Skeletal muscle satellite cell (primary cell): ENCODE results near the gene BCAS3.

Experiments used
- H3K27me3 ChIP-seq: 2 replicates; pipeline ENCODE4 v1.7.0; 2013; ENCODE audit warnings: low read length; ENCODE audit not compliant: control insufficient read depth, insufficient read depth
- H3K36me3 ChIP-seq: 2 replicates; pipeline ENCODE4 v1.7.0; 2013; ENCODE audit warnings: mild to moderate bottlenecking, control low read depth, low read length; ENCODE audit not compliant: insufficient read depth
- H3K4me1 ChIP-seq: 2 replicates; pipeline ENCODE4 v1.7.0; 2013; ENCODE audit warnings: low read length; ENCODE audit not compliant: control insufficient read depth, insufficient read depth
- H3K4me2 ChIP-seq: 2 replicates; pipeline ENCODE4 v1.7.0; 2013; ENCODE audit warnings: mild to moderate bottlenecking, low read length
- H3K4me3 ChIP-seq: 2 replicates; pipeline ENCODE4 v1.7.0; 2013; ENCODE audit warnings: low read length
- H3K9ac ChIP-seq: 2 replicates; pipeline ENCODE4 v1.7.0; 2013; ENCODE audit warnings: mild to moderate bottlenecking, low read depth, low read length, moderate library complexity
- H3K9me3 ChIP-seq: replicated peaks from 2 replicates; pipeline ENCODE4 v1.7.0; 2013; ENCODE audit warnings: mild to moderate bottlenecking, control low read depth, low read length

The BCAS3 gene

DNA sequence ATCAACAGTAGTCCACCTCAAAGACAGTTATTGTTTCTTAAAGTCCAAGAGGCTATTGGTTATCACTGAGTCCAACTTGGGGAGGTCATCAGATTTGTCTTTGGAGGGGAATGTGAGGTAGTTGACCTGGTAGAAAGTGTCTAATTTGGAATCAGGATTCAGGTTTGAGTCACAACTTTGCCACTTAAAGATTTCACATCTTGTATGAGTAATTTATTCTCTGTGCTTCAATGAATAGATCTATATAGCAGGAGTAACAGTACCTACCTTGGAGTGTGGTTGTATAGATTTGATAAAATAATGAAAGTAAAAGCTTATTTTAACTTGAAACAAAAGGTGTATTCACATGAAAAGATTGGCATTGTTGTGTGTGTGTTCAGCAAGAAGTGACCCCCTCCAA, 602.7 kb downstream of the BCAS3 start:
- H3K4me2 ChIP-seq: no peak overlapping the region
- no peaks in the 10 kb centered on the region for H3K27me3 ChIP-seq
- no peaks in the 10 kb centered on the region for H3K9me3 ChIP-seq
- H3K4me1 ChIP-seq: peaks cover 29% of the 10 kb centered on the region
- no peak overlapping the region for H3K4me3 ChIP-seq
- no peak overlapping the region for H3K9ac ChIP-seq
- no peaks in the 10 kb centered on the region for H3K36me3 ChIP-seq

DNA sequence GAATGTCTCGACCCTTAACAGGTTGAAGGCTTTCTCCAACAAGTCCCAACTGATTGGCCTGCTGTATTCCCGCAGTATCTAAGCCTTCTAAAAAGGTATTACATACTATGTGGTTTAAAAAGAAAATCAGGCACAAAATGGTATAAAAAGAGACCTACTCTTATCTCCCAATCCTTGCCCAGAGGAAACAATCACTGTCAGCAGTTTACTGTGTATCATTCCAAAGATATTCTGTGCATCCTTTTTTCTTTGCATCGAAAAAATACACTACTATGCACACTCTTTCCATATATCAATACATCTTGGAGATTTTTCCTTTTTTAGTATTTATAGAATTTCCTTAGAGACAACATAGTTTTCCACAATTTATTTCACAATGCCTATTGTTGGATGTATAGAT, 603.2 kb downstream of the BCAS3 start:
- peaks cover 34% of the 10 kb centered on the region for H3K4me1 ChIP-seq
- H3K36me3 ChIP-seq: no peaks in the 10 kb centered on the region

GRCh38 chr17:61282377-61282776, 604.7 kb downstream of the BCAS3 start:
- Histone ChIP-seq H3K27me3 (no peaks in the 10 kb centered on the region), H3K36me3 (no peaks in the 10 kb centered on the region), H3K4me1 (peaks cover 40% of the 10 kb centered on the region), H3K9me3 (no peaks in the 10 kb centered on the region), H3K4me3 (no peak overlapping the region), H3K9ac (no peak overlapping the region), H3K4me2 (no peak overlapping the region)

More for the DNA sequence above, 603.2 kb downstream of the BCAS3 start:
- no peak overlapping the region for H3K9ac ChIP-seq
- H3K27me3 ChIP-seq: no peaks in the 10 kb centered on the region
- no peaks in the 10 kb centered on the region for H3K9me3 ChIP-seq
- H3K4me3 ChIP-seq: no peak overlapping the region
- no peak overlapping the region for H3K4me2 ChIP-seq

GRCh38 chr17:61283043-61283442, 605.4 kb downstream of the BCAS3 start:
- peaks cover 40% of the 10 kb centered on the region for H3K4me1 ChIP-seq
- H3K36me3 ChIP-seq: no peaks in the 10 kb centered on the region
- H3K27me3 ChIP-seq: no peaks in the 10 kb centered on the region
- H3K9ac ChIP-seq: no peak overlapping the region
- H3K4me3 ChIP-seq: no peak overlapping the region
- no peak overlapping the region for H3K4me2 ChIP-seq
- H3K9me3 ChIP-seq: no peaks in the 10 kb centered on the region

GRCh38 chr17:61284174-61284573, 606.5 kb downstream of the BCAS3 start:
- Histone ChIP-seq H3K9me3 (no peaks in the 10 kb centered on the region), H3K27me3 (no peaks in the 10 kb centered on the region), H3K4me1 (peaks cover 39% of the 10 kb centered on the region), H3K36me3 (no peaks in the 10 kb centered on the region), H3K9ac (peak overlapping the region; percentile 34), H3K4me3 (no peak overlapping the region), H3K4me2 (no peak overlapping the region)

- Histone ChIP-seq H3K36me3 (no peaks in the 10 kb centered on the region), H3K27me3 (no peaks in the 10 kb centered on the region), H3K4me2 (no peak overlapping the region), H3K4me3 (no peak overlapping the region), H3K9me3 (no peaks in the 10 kb centered on the region), H3K4me1 (peaks cover 33% of the 10 kb centered on the region), H3K9ac (peak overlapping the region; percentile 34)
Measured at GRCh38 chr17:61284746-61285145, 607.1 kb downstream of the BCAS3 start.

GRCh38 chr17:61285526-61286320, 608.1 kb downstream of the BCAS3 start:
- Histone ChIP-seq H3K4me2 (no peak overlapping the region), H3K4me1 (peaks cover 28% of the 10 kb centered on the region), H3K9me3 (no peaks in the 10 kb centered on the region), H3K27me3 (no peaks in the 10 kb centered on the region), H3K9ac (peak overlapping the region; percentile 52), H3K36me3 (no peaks in the 10 kb centered on the region), H3K4me3 (no peak overlapping the region)

- Histone ChIP-seq H3K9me3 (no peaks in the 10 kb centered on the region), H3K9ac (no peak overlapping the region), H3K4me1 (peaks cover 33% of the 10 kb centered on the region), H3K27me3 (no peaks in the 10 kb centered on the region), H3K4me3 (no peak overlapping the region), H3K4me2 (no peak overlapping the region), H3K36me3 (no peaks in the 10 kb centered on the region)
Measured at GRCh38 chr17:61286449-61286848, 608.8 kb downstream of the BCAS3 start.

- Histone ChIP-seq H3K4me2 (no peak overlapping the region), H3K9me3 (no peaks in the 10 kb centered on the region), H3K4me3 (no peak overlapping the region), H3K27me3 (no peaks in the 10 kb centered on the region), H3K4me1 (peaks cover 37% of the 10 kb centered on the region), H3K9ac (peak overlapping the region; percentile 6), H3K36me3 (no peaks in the 10 kb centered on the region)
Measured at GRCh38 chr17:61289408-61290385, 612.0 kb downstream of the BCAS3 start.

DNA sequence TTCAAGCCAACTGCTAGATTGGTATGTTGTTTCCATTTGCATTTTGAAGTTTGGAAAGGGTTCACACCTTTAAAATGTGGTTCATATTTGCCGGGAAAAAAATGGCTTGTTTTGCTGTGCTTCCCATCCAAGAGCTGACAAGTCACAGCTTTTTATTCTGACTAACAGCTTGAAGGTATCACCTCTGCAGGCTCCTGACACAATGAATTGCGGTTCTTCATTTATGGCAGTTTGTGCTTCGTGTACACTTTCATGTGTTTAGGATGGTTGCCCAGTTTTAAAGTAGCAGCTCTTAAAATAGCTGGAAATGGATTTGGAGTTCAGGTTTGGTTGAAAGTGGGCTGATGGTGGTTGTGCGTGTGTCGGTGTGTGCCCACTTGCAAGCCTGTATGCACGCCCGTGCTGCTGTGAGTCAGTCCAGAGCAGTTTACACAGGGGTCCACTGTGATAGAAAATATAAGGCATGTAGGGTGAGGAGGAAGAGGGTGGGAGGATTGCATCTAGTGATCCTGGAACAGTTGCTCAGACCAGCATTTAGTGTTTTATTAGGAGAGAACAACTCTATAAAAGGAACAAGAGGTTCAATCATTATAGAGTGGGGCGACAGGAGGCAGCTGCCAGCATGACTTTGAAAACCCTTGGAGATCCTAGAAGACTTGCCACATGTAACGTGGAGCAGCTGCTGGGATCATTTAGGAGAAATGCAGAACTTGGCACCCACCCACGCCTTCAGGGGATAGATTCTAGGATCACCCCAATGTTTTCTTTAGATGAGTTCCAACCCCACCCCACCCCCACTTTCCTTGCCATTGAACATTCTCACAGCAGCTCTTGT, 614.0 kb downstream of the BCAS3 start:
- Histone ChIP-seq H3K4me2 (peak overlapping the region; percentile 32), H3K27me3 (no peaks in the 10 kb centered on the region), H3K36me3 (no peaks in the 10 kb centered on the region), H3K9me3 (no peaks in the 10 kb centered on the region), H3K9ac (no peak overlapping the region), H3K4me1 (peaks cover 26% of the 10 kb centered on the region), H3K4me3 (no peak overlapping the region)

- Histone ChIP-seq H3K36me3 (no peaks in the 10 kb centered on the region), H3K4me2 (no peak overlapping the region), H3K4me1 (peaks cover 26% of the 10 kb centered on the region), H3K27me3 (no peaks in the 10 kb centered on the region), H3K4me3 (no peak overlapping the region), H3K9ac (no peak overlapping the region), H3K9me3 (no peaks in the 10 kb centered on the region)
Measured at GRCh38 chr17:61294286-61294685, 616.6 kb downstream of the BCAS3 start.
